Esophagus muscularis mucosa (tissue), 4 donors: ENCODE results near the gene INSC. TPM values are rescaled to one million over a fixed set of nuclear protein-coding genes. Genes with fewer than 3 reads are reported as not detected.
A peak's percentile ranks its signal among the peaks of the same experiment; 100 is the strongest.

Experiments
- DNase-seq: peaks from one replicate; pipeline ENCODE4 v3.0.0-alpha.2; 2017; ENCODE audit errors: extremely low spot score
- H3K27ac ChIP-seq, 4 donors: fragments of 200-600 bp; sonication (generic); replicated peaks in 1 of 4; 1 replicate in 3 of 4; 2 replicates in 1 of 4; pipeline ENCODE4 v1.5.1; 2016 to 2019; ENCODE audit warnings: mild to moderate bottlenecking in 1 of 4
- H3K27me3 ChIP-seq, 4 donors: fragments of 200-600 bp; sonication (generic); one replicate each; pipeline versions ENCODE4 v1.5.1 to v1.6.0; 2016 to 2019
- H3K36me3 ChIP-seq, 4 donors: fragments of 200-600 bp; sonication (generic); one replicate each; pipeline ENCODE4 v1.5.1; 2016 to 2019
- H3K4me1 ChIP-seq, 4 donors: fragments of 200-600 bp; sonication (generic); one replicate each; pipeline ENCODE4 v1.5.1; 2016 to 2019
- H3K4me3 ChIP-seq, 4 donors: fragments of 200-600 bp; sonication (generic); 1 replicate in 2 of 4; 2 replicates in 2 of 4; pipeline ENCODE4 v1.5.1; 2016 to 2019; ENCODE audit warnings: mild to moderate bottlenecking in 4 of 4, moderate library complexity in 1 of 4
- H3K9me3 ChIP-seq, 4 donors: fragments of 200-600 bp; sonication (generic); 1 replicate in 3 of 4; 2 replicates in 1 of 4; pipeline ENCODE4 v1.5.1; 2016 to 2019
- EP300 ChIP-seq: sonication (generic); formaldehyde crosslinking; IDR thresholded peaks from one replicate; pipeline ENCODE4 v1.6.1; 2017; ENCODE audit warnings: antibody characterized with exemption
- POLR2A ChIP-seq: fragments of 450-650 bp; IDR thresholded peaks from one replicate; pipeline ENCODE4 v1.6.1; 2017; ENCODE audit warnings: antibody characterized with exemption, moderate library complexity, mild to moderate bottlenecking, low read depth
- POLR2AphosphoS5 ChIP-seq, 2 donors: sonication (generic); formaldehyde crosslinking; IDR thresholded peaks; one replicate each; pipeline ENCODE4 v1.6.1; 2017; ENCODE audit warnings: antibody characterized with exemption in 2 of 2
- WGBS: methylation state at CpG from one replicate; pipeline ENCODE4 v1.1.5; 2018; 5-methylcytosine and 5-hydroxymethylcytosine counted together
- intact Hi-C: fragments of 100-400 bp; cut with DNase I; formaldehyde crosslinking; loops from one replicate; pipeline ENCODE4 v1.15.1; 2023
- total RNA-seq, 4 donors: library from RNA; depleted of rRNA; stranded (reverse); fragments of >200 nt; gene quantifications; one replicate each; pipeline versions ENCODE4 v1.1.0 to v1.2.1, GENCODE V29; 2016
- TF ChIP-seq, protein P1 (sequence below), 3 experiments: fragments of 200-600 bp in 2 of 3; fragments of 450-650 bp in 1 of 3; sonication (generic) in 2 of 3; IDR thresholded peaks; one replicate each; pipeline ENCODE4 v1.5.1; 2017 to 2019; ENCODE audit warnings: antibody characterized with exemption in 3 of 3, mild to moderate bottlenecking in 2 of 3, moderate library complexity in 1 of 3

Gene INSC
- total RNA-seq, 4 donors from 2014 or later, result 1.7 to 3.1 (median 2.6) TPM

GRCh38 chr11:15179167-15179566 lies 64.4 kb downstream of the INSC start:
- H3K27ac ChIP-seq, result no peak overlapping the region
- H3K27me3 ChIP-seq, result no peaks in the 10 kb centered on the region
- WGBS, result 53% methylated on average over 2 of the region's 2 CpGs
- TF ChIP-seq POLR2AphosphoS5 (IDR thresholded peaks at IDR 0.05), result no peak
- TF ChIP-seq EP300, result no peak
- TF ChIP-seq POLR2A, result no peak
- TF ChIP-seq, protein P1, sequence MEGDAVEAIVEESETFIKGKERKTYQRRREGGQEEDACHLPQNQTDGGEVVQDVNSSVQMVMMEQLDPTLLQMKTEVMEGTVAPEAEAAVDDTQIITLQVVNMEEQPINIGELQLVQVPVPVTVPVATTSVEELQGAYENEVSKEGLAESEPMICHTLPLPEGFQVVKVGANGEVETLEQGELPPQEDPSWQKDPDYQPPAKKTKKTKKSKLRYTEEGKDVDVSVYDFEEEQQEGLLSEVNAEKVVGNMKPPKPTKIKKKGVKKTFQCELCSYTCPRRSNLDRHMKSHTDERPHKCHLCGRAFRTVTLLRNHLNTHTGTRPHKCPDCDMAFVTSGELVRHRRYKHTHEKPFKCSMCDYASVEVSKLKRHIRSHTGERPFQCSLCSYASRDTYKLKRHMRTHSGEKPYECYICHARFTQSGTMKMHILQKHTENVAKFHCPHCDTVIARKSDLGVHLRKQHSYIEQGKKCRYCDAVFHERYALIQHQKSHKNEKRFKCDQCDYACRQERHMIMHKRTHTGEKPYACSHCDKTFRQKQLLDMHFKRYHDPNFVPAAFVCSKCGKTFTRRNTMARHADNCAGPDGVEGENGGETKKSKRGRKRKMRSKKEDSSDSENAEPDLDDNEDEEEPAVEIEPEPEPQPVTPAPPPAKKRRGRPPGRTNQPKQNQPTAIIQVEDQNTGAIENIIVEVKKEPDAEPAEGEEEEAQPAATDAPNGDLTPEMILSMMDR (IDR thresholded peaks at IDR 0.05), result no peak
- H3K9me3 ChIP-seq, result no peaks in the 10 kb centered on the region
- no peaks in the 10 kb centered on the region for H3K36me3 ChIP-seq
- DNase-seq, result no peak
- no peaks in the 10 kb centered on the region for H3K4me1 ChIP-seq
- intact Hi-C loops, result no loop called here
- no peak overlapping the region for H3K4me3 ChIP-seq

GRCh38 chr11:15180212-15180792 lies 65.6 kb downstream of the INSC start:
- H3K9me3 ChIP-seq, result no peaks in the 10 kb centered on the region
- H3K36me3 ChIP-seq, result no peaks in the 10 kb centered on the region
- DNase-seq, result no peak
- no peak overlapping the region for H3K4me3 ChIP-seq
- H3K4me1 ChIP-seq, result no peaks in the 10 kb centered on the region
- no peak overlapping the region for H3K27ac ChIP-seq
- TF ChIP-seq EP300 (no peak), POLR2A (no peak), POLR2AphosphoS5 (IDR thresholded peaks at IDR 0.05) (no peak)
- TF ChIP-seq, protein P1 (IDR thresholded peaks at IDR 0.05), result no peak
- intact Hi-C loops, result no loop called here
- 58% methylated on average over 4 of the region's 4 CpGs for WGBS
- H3K27me3 ChIP-seq, result no peaks in the 10 kb centered on the region

- intact Hi-C loops, result no loop called here
- no peaks in the 10 kb centered on the region for H3K36me3 ChIP-seq
- H3K4me3 ChIP-seq, result no peak overlapping the region
- peak; percentile 26 for DNase-seq
- H3K9me3 ChIP-seq, result no peaks in the 10 kb centered on the region
- H3K4me1 ChIP-seq, result no peaks in the 10 kb centered on the region
- H3K27ac ChIP-seq, result no peak overlapping the region
- TF ChIP-seq POLR2A (no peak), POLR2AphosphoS5 (IDR thresholded peaks at IDR 0.05) (no peak), EP300 (no peak)
- TF ChIP-seq, protein P1 (IDR thresholded peaks at IDR 0.05), result no peak
- WGBS, result 92% methylated on average over 1 of the region's 1 CpG
- H3K27me3 ChIP-seq, result no peaks in the 10 kb centered on the region
Observed at GRCh38 chr11:15182372-15182771, 67.6 kb downstream of the INSC start.

- H3K27ac ChIP-seq, result no peak overlapping the region
- H3K27me3 ChIP-seq, result no peaks in the 10 kb centered on the region
- TF ChIP-seq POLR2A, result no peak
- no peak for TF ChIP-seq POLR2AphosphoS5 (IDR thresholded peaks at IDR 0.05)
- TF ChIP-seq, protein P1 (IDR thresholded peaks at IDR 0.05), result no peak
- no peak for TF ChIP-seq EP300
- intact Hi-C loops, result no loop called here
- H3K36me3 ChIP-seq, result no peaks in the 10 kb centered on the region
- H3K4me1 ChIP-seq, result no peaks in the 10 kb centered on the region
- peaks cover 0 to 4% (median 0%) of the 10 kb centered on the region in 4 donors for H3K9me3 ChIP-seq
- WGBS, result 81% methylated on average over 1 of the region's 1 CpG
- no peak for DNase-seq
- no peak overlapping the region for H3K4me3 ChIP-seq
Observed at GRCh38 chr11:15185021-15185420, 70.3 kb downstream of the INSC start.

DNA sequence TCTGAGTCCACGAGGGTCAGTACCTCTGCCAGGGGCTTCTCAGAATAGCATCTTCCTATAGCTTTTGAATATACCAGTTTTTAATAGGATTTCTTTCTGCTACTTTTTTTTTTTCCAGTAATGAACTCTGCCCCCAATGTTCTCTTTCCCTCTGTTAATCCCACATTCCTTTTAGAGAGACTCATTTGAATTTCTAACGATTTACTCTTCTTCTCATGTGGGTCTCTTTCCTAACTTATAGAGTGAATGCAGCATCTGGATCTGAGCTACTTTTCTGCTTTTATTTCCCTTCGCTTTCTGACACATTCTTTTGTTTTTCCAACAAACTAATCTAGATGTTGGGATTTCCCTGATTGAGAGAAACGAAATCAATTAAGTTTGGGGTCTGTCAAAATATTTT lies 71.4 kb downstream of the INSC start:
- H3K27ac ChIP-seq, result no peak overlapping the region
- no peaks in the 10 kb centered on the region for H3K36me3 ChIP-seq
- WGBS, result 76% methylated on average over 4 of the region's 4 CpGs
- no peak overlapping the region for H3K4me3 ChIP-seq
- H3K4me1 ChIP-seq, result no peaks in the 10 kb centered on the region
- intact Hi-C loops, result no loop called here
- H3K9me3 ChIP-seq, result peaks cover 0 to 4% (median 0%) of the 10 kb centered on the region in 4 donors
- H3K27me3 ChIP-seq, result no peaks in the 10 kb centered on the region
- DNase-seq, result no peak
- TF ChIP-seq POLR2A (no peak), EP300 (no peak), POLR2AphosphoS5 (IDR thresholded peaks at IDR 0.05) (no peak)
- TF ChIP-seq, protein P1 (IDR thresholded peaks at IDR 0.05), result no peak
